RWPE1 (cell line): ENCODE measurements around the gene LRMDA.

Source experiments
- CTCF ChIA-PET: fragments of 350-600 bp; sonication (Branson Sonifier 250); formaldehyde crosslinking; extraction: SDS; loops from one replicate; lab custom pipeline; 2021; lab: Yijun Ruan, JAX
- POLR2A ChIA-PET: fragments of 400-600 bp; formaldehyde crosslinking; extraction: SDS; loops from one replicate; lab custom pipeline; 2020; ENCODE audit warnings: antibody characterized with exemption; ENCODE audit not compliant: low non-redundant PET; lab: Yijun Ruan, JAX
- DNase-seq: peaks from one replicate; pipeline ENCODE4 v3.0.0; 2012; ENCODE audit warnings: low spot score
- H3K27ac ChIP-seq: fragments of 450-650 bp; 2 replicates; pipeline ENCODE4 v1.5.1; 2017
- CTCF ChIP-seq: fragments of 450-650 bp; conservative IDR thresholded peaks from 2 replicates; pipeline ENCODE4 v1.5.1; 2017; ENCODE audit warnings: low read depth, mild to moderate bottlenecking

The LRMDA gene

GRCh38 chr10:76088980-76089379 lies 657.6 kb downstream of the LRMDA start:
- CTCF ChIA-PET = no interaction called here
- H3K27ac ChIP-seq = no peak overlapping the region
- no peak for DNase-seq
- POLR2A ChIA-PET = no interaction called here
- no peak for TF ChIP-seq CTCF

DNA sequence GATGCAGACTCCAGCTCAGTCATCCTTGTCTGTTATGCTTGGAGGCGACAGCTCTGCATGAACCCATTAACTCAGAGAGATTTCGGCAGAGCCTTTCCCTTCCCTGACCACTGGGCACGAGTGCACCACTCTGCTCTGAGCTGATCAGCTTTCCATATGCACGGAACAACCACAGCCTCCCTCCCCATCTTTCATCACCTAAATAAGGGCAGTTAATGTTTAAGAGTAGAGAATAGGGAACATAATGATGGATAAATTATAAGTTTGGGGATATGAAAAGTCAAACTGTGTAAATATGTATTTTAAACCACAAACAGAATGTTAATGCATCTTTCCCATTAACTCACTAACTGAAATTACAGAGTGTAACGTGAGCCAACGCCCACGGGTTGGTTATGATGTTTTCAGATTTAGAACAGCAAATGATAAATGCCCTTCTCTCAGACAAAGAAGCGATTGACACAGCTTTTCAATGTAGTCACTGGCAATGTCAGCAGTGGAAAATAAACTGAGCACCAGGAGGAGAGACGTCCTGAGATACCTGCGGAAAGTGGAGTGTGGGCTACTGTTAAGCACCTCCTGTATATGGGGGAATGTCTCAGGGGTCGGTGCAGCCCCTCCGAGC lies 658.2 kb downstream of the LRMDA start:
- CTCF ChIA-PET = no interaction called here
- H3K27ac ChIP-seq = no peak overlapping the region
- TF ChIP-seq CTCF = no peak
- POLR2A ChIA-PET = no interaction called here
- DNase-seq = no peak

DNA sequence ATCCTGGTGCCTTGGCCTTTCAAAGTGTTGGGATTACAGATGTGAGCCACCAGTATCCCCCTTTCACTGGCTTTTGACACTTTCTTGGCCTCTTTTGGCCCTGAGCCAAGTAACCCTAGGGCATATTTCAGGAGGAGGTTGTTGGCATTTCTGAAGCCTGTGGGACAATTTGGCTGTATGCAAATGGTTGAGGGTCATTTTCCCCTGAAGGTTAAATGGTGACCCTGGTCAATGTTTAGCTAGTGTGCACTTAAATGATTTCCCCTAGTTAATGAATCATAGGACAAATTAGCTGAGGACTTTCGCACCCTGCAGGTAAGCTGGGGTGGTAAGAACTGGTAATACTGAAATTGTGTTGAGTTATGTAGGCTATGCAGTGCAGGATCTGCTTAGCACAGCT lies 660.5 kb downstream of the LRMDA start:
- CTCF ChIA-PET = interaction anchor here (0.6 to 0.7 kb wide), 2 partner anchors 9 to 91 kb away, joined by 3 read pairs; no protein-coding TSS in a partner anchor
- DNase-seq = no peak
- TF ChIP-seq CTCF = no peak
- H3K27ac ChIP-seq = no peak overlapping the region
- POLR2A ChIA-PET = no interaction called here

DNA sequence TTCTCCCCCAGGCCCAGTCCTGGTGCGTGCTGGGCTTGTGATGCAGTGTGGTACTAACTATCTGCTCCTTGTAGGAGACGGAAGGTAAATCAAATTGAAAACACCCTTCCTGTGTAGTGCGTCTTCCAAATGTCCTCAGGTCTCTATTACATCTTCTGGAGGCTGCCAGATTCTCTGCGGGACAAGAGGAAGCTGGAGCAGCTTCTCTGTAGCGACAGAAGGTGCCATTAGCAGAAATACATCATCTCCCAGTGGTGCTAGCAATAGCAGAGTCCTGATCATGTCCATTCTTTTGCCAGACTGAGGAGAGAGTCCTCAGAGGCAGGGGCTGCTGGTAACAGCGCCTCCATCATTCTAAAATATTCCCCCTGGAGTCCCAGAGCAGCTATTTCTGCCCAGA lies 675.2 kb downstream of the LRMDA start:
- DNase-seq = no peak
- CTCF ChIA-PET = interaction anchor here (0.7 kb wide), 1 partner anchor 604 kb away, joined by 3 read pairs; no protein-coding TSS in a partner anchor
- H3K27ac ChIP-seq = no peak overlapping the region
- TF ChIP-seq CTCF = no peak
- POLR2A ChIA-PET = no interaction called here

DNA sequence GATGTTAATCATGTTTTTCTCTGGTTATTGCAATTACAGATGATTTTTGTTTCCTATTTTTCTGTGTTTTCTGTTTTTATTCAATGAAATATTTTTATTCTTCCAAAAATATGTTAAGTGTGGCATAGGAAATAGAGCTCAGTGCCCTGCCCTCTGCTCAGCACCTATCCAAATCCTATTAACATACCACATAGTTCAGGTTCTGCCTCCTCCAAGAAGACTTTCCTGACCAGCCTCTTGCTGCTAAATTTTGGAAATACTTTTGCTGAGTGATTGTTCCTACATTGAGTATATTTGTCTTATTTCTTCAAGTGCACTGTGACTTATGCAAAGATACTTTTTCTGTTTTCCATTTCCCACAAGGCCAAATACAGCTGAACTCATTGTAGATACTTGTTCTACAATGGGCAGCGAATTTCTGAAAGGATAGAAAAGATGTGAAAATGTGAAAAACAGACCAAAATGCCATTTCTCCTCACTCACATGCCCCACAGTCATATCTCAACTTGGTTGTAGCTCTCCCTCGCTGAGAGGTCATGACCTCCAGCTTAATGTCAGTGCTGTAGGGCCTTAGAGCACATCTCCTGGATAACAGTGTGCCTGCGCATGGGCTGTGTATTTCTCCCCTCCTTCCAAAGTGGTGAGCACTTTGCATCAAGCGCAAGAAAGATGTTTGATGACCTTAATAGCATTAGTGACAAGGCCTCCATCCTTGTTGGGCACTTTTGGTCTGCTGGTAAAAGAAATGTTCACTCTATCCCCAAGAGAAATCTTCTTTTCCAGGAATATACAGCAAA lies 677.3 kb downstream of the LRMDA start:
- H3K27ac ChIP-seq = no peak overlapping the region
- TF ChIP-seq CTCF = no peak
- ChIA-PET POLR2A (no interaction called here), CTCF (interaction anchor here (0.6 to 0.7 kb wide), 2 partner anchors 87 to 440 kb away, joined by 3 read pairs; no protein-coding TSS in a partner anchor)
- no peak for DNase-seq

- ChIA-PET POLR2A (no interaction called here), CTCF (interaction anchor here (0.7 kb wide), 2 partner anchors 38 to 463 kb away, joined by 3 to 4 read pairs; no protein-coding TSS in a partner anchor)
- no peak for DNase-seq
- no peak overlapping the region for H3K27ac ChIP-seq
- TF ChIP-seq CTCF = no peak
These were observed 680.0 kb downstream of the LRMDA start for GRCh38 chr10:76111404-76111803.
